Islet precursor cell (in vitro differentiated cells): ENCODE measurements around the gene NUTF2.
A peak's percentile ranks its signal among the peaks of the same experiment; 100 is the strongest.
"Not testable (repeated sequence)": the region's sequence is repeated elsewhere in the genome, so short reads cannot be mapped to it uniquely, and the experiment has no call there.

Source experiments
- DNase-seq: peaks from one replicate; pipeline ENCODE4 v3.0.0-alpha.2; 2018

Gene NUTF2

DNA sequence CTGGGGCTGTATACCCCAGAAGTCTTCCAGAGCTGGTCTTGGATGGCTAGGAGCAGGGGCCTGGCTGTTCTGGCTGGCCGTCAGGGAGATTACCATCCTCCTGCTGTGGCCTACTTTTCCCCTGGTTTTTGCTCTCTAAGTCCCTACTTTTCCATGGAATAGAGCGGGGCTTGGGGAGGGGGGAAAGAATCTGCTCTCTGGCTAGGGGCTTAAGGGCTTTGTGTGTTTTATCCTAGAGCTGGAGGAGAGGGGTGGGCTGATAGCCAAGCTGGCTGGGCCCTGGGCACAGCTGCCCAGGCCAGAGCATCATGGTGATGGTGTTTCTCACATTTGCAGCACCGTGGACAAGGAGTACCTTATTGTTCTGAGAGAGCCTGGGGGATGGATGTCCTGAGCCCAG lies 41.6 kb downstream of the NUTF2 start:
- DNase-seq = no peak

DNA sequence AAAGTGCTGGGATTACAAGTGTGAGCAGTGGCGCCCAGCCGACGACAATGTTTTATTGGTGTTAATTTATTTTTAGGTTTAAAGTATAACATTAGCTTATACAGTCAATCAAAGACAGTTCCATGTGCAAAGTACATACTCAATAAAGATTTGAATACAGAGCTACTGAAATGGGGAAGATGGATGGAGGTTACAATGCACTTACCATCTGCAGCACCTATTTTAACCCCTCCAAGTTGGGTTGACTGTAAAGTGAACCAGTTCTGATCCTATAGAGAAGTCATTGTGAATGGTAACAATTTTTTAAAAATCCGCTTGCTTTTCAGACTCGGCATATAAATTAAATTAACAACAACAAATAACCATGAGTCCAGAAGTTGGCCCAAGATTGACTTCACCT lies 45.6 kb downstream of the NUTF2 start:
- DNase-seq = no peak

DNA sequence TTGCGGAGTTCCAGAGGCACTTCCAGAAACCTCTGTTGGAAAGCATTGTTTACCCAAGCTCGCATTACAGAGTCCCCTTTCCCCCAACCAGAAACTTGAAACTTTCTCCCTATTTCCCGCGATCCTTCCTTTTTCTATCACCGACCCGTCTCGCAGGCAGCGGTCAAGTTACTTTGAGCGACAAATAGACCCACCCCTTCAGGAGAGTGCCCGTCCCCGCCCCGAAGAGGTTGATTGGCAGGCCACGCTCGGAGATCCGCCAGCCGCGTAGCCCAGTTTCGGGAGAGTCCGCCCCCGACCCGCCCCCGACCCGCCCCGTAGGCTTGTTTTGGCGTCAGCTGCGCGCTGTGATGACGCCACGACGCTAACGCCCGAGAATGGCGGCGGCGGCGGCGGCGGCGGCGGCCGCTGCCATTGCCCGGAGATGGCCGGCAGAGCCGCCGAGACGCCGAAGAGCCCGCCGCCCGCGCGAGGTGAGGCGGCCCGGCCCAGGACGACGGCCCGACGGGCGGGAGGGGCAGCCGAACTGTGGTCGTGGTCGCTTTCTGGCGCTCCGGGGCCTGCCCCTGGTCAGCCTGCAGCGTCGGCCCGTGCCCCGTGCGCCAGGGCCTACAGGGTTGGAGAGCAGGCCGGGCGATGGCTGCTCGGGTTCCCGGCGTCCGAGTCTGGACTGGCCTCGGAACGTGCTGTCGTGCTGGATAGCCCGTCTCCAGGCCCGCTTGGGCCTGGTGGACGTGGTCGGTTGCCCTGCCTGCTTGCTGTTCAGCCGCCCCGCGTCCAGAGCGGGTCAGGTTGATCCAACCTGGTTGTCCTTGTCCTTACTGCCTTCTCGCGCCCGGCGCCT lies 46.4 kb downstream of the NUTF2 start, which contains the start of gene PSKH1:
TSS of gene PSKH1 (plus strand) at position 356 of the 844 bp plus-strand sequence. CDS start 15,496 bp downstream, outside the sequence.
- peak; percentile 99 for DNase-seq

DNA sequence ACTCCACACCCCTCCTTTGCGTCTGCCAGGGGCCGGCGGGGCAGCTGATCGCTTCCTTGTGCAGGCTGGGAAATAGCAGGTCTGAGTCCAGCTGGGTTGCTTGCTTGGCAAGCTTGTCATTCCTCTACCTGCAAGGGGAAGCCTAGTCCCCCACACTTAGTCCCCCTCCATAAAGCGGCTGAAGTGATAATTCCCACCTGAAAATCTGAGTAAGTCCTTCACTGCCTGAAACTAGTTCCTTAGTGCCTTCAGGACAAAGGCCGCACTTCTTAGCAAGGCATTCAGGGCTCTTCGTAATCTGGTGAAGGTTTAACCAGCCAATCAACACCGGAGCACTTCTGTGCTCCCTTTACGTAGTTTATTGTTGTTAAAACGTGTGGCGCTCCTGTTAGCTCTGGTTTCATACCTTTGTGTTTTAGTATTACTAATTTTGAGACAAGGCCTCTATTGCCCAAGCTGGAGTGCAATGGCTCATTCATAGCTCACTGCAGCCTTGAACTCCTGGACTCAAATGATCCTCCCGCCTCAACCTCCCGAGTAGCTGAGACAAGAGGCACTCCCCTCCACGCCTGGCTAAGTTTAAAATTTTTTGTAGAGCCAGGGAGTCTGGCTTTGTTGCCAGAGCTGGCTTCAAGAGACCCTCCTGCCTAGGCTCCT lies 47.1 kb downstream of the NUTF2 start:
- no peak for DNase-seq

DNA sequence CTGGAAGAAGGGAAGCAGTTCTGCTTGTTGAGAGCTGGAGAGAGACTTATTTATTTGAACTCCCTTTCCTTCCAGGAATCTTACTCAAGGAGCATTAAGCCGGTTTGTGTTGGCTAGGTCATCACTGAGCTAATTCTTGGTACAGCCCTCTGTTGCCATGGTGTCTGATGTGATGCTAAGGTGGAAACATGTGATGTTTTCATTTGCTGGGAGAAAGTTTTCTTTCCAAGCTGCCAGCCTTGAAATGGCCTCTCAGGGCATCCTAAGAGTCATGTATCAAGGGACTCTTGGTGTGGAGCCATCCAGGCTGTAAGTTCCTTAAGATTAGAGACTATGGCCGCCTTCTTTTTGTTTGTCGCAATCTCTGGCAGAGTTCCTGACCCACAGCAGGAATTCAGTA lies 50.5 kb downstream of the NUTF2 start:
- DNase-seq = no peak

DNA sequence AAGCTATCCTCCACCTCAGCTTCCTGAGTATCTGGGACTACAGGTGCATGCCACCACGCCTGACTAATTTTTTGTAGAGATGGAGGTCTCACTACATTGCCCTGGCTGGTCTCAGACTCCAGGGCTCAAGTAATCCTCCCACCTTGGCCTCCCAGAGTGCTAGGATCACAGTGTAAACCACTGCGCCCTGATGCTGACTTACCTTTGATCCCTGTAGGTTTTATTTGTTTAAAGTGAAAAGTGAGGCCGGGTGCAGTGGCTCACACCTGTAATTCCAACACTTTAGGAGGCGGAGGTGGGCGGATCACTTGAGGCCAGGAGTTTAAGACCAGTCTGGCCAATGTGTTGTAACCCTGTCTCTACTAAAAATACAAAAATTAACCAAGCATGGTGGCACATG lies 55.0 kb downstream of the NUTF2 start:
- DNase-seq = no peak

DNA sequence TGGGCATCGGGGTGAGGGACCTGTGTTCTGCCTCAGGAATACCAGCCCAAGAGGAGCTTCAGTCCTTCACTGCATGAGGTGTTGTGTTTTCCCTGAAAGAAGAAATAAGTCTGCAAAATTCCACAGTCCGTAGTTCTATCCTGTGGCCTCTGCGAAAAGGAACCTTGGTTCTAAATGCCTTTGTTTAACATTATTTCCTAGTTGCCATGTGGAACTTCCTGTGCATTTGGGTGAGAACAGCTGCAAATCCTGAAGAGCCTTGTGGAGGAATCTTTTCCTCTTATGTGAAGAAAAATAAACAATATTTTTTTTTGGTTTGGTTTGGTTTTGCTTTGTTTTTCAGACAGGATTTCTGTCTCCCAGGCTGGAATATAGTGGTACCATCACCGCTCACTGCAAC lies 56.1 kb downstream of the NUTF2 start:
- no peak for DNase-seq

DNA sequence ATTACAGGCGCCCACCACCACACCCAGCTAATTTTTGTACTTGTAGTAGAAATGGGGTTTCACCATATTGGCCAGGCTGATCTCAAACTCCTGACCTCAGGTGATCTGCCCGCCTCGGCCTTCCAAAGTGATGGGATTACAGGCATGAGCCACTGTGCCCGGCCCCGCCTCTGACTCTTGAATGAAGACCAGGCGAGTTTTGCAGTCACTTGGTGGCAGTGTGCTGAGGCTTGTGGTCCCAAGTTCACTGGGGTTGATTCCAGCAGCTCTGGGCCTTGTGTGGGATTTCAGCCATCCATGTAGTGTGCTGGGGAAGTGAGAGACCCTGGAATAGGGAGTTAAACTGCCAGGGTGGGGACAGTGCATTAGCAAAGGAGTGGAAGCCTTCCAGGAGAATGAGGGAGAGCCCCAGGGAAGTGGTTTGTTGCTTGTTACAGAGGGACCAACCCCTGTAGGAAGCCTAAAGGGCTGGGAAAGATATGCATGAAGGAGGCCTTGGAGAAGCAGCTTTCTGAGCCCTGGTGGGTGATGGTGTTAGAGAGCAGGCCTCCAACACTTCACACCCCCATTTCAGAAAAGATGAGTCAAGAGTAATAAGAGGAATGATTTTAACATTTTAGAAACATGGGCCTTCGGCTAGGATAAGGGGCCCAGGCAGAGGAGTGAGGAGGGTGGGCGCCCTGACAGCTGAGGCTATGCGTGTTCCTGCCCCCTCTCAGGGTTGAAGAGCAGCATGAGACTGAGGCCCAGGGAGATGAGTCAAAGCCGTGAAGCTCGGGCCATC lies 60.9 kb downstream of the NUTF2 start:
- DNase-seq = no peak

DNA sequence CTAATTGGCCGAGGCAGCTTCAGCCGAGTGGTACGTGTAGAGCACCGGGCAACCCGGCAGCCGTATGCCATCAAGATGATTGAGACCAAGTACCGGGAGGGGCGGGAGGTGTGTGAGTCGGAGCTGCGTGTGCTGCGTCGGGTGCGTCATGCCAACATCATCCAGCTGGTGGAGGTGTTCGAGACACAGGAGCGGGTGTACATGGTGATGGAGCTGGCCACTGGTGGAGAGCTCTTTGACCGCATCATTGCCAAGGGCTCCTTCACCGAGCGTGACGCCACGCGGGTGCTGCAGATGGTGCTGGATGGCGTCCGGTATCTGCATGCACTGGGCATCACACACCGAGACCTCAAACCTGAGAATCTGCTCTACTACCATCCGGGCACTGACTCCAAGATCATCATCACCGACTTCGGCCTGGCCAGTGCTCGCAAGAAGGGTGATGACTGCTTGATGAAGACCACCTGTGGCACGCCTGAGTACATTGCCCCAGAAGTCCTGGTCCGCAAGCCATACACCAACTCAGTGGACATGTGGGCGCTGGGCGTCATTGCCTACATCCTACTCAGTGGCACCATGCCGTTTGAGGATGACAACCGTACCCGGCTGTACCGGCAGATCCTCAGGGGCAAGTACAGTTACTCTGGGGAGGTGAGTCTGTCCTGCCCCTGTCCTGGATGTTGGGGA lies 62.5 kb downstream of the NUTF2 start:
- DNase-seq = no peak

DNA sequence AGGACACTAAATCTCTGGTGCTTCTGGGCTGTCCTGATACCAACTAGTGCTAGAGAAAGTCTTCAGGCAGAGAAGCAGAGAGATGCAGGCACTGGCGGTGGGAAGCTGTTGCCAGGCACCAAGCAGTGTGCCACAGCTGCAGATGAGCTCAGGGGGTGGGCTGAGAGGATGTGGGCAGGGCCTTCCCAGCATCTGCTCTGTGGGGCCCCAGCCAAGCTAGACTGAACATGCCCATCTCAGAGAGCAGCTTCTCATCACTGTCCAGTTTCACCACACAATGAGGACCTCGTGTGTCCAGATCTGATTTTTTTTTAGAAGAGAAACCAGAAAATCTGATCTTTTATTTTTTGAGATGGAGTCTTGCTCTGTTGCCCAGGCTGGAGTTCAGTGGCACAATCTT lies 63.4 kb downstream of the NUTF2 start:
- DNase-seq = no peak

DNA sequence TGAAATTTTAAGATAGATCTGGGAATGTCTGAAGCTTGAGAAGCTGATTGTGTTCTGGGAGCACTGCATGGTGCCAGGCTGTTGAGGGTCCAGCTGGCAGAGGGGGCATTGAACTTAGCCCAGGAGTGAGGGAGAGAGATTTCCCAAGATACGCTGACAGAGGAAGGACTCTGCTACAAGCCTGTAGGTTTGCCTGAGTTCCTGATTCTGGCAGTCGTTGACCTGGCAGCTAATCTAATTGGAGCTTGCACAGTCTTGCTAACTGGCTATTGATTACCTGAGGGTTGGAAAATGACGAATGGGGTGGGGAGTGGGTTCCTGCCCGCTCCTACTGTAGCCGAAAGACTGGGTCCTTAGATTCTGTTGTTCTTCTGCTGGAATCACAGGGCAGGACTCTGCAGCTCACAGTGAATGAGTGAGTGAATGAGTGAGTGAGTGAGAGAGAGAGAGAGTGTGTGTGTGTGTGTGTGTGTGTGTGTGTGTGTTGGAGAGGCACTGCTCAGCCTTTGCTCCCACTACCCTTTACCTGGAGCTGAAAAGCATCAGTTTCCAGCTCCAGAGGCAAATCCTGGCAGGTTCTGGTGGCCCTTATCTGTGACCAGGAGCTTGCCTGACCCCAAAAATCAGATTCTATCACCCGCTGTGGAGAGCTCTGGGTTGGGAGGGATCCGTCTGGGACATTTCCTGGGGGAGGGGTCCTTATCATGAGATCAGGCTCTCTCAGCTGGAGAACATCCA lies 68.2 kb downstream of the NUTF2 start:
- peak; percentile 60 for DNase-seq

DNA sequence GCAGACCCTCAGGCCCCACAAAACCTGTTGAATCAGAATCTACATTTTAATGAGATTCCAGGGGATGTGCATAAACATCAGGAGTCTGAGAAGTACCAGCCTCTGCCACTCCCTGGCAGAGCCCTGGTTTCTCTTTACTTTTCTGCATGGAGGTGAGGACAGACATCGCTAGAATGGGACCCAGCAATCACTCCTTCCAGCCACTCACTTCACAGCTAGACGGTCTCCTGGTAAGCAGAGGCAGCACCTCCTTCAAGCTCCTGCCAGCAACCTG lies 68.7 kb downstream of the NUTF2 start:
- not testable (repeated sequence) for DNase-seq

DNA sequence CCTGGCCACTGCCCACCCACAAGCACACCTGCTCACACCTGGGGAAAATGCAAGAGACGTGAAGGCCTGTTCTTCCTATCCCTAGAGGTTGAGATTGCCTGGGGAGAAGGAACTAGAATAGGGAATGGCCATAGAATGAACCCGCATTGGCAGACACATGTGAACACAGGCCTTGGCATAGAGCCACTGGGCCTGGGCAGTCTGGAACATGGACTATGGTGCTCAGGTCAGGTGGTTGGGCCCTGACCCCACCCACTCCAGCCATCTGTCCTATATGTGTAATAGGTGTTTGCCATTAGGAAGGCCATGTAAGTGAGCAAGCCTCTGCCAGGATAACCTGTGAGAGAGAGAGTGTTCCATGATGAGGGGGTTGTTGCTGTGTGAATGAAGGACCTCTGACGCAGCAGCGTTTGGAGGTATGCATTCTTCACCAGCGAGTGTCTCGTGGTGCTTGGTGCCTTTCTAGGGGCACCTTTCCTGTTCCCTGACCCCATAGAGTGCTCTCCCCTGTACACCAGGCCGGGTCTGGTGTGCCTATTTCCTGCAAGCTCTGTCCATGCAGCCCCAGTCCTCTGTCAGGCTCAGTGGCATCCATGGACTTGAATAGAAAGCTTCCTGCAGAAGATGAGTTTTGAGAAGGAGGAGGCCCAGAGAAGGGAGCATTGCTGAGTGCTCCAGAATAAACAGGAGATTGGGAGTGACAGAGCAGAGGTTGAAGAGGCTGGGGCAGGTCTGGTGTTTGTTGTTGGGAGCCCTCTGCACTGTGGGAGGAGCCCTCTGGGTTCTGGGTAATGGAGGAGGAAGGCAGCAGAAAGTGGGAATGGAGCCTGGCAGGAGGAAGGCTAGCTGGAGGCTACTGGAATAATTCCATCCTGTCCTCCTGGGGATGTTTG lies 69.3 kb downstream of the NUTF2 start:
- peak; percentile 64 for DNase-seq

DNA sequence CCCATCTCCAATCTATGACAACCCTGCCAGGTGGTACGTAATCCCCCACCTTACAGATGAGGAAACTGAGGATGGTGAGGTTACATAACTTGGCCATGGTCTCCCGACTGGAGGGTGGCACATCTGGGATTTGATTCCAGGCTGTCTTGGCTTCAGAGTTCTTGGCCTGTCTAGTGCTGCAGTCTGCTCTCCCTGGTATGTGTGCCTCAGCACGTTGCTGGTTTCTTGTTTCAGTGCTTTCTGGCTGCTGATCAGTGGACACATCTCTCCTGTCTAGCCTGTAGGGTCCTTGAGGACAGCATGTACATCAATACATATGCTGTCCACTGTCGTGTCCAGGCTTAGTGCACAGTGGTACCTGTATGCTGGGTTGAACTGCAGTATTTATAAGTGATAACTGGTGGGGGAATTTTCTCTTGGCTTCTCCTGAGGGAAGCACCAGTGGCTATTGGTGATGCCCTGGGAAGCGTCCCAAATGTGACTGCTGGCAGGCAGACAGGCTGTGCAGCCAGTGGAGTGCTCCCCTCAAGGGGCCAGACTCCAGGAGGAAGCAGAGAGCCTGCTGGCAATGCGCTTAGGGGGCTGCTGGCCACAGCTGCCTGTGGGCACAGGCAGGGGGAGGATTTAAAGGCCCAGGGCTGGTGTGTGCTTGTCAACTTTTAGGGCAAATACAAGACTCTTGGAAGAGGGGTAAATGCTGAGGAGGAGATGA lies 70.6 kb downstream of the NUTF2 start:
- peak; percentile 69 for DNase-seq

DNA sequence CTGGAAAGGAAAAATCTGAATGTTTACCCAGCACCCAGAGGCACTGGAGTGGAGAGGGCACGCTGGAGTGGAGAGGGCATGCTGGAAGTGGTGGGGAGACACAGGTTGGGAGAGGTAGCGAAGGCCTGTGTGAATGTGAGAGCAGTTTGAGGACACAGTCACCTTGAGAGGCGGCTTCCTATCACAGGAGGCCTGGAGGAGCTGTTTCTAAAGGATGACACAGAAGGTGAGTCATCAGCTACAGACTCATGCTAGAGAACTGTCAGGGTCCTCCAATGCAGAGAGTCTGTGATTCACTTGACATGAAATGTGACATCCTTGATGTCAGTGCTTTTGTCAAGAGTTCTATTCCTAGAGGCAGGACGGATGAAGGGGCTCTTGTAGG lies 71.1 kb downstream of the NUTF2 start:
- DNase-seq = peak; percentile 89

DNA sequence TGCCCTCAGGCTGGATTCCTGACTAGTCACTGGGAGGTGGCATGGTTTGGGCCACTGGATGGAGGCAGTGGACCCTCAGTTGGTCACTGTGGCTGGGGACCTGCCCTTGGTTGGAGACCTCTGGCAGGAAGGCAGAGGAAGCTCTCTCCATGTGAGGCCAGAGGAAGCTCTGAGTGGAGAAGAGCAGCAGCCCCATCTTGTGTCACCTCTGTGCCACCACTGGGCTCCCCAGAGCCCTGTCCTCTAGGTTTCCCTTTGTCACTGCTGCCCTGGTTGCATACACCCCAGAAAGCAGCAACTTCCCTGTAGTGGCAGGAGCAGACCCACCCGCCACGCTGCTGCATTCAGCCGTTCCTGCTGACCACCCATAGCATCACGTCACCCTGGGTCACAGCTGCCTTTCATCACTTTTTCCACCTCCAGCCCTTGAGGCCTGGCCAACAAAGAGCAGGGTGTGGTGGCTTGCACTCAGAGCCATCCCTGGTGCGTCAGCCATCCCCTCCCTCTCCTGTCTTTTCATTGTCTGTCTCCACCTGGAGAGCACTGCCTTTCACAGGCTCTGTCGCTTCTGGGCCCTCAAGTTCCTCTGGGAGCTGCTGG lies 73.0 kb downstream of the NUTF2 start:
- DNase-seq = peak; percentile 50
